Keratinocyte (primary cell): ENCODE measurements around the gene PKNOX2. TPM values are rescaled to one million over a fixed set of nuclear protein-coding genes. Genes with fewer than 3 reads are reported as not detected.

Source experiments
- DNase-seq: peaks from one replicate; pipeline ENCODE4 v3.0.0-alpha.2; 2011; ENCODE audit warnings: low read depth, missing footprints, low spot score
- FAIRE-seq: peaks from 2 replicates; lab custom pipeline; 2011; peaks lifted over from hg19 to GRCh38; lab: Jason Lieb, UNC
- H2AFZ ChIP-seq: 2 replicates; pipeline ENCODE4 v1.6.0; 2012; ENCODE audit warnings: low read length, control low read depth, inconsistent platforms; ENCODE audit not compliant: control insufficient read depth
- H3K27ac ChIP-seq: 2 replicates; pipeline ENCODE4 v1.5.1; 2011; ENCODE audit warnings: low read length; ENCODE audit not compliant: control insufficient read depth, insufficient read depth
- H3K27me3 ChIP-seq: 3 replicates; pipeline ENCODE4 v1.6.0; 2011; ENCODE audit warnings: low read length; ENCODE audit not compliant: control insufficient read depth, insufficient read depth; ENCODE audit errors: extremely low read depth
- H3K36me3 ChIP-seq, 2 experiments: 2 replicates in 1 of 2; 3 replicates in 1 of 2; pipeline ENCODE4 v1.5.1; 2011; ENCODE audit warnings: low read length in 2 of 2, mild to moderate bottlenecking in 1 of 2; ENCODE audit not compliant: control insufficient read depth in 2 of 2, insufficient read depth in 2 of 2; ENCODE audit errors: extremely low read depth in 1 of 2
- H3K4me1 ChIP-seq: 3 replicates; pipeline ENCODE4 v1.5.1; 2011; ENCODE audit warnings: low read length; ENCODE audit not compliant: control insufficient read depth, insufficient read depth; ENCODE audit errors: extremely low read depth
- H3K4me2 ChIP-seq: 3 replicates; pipeline ENCODE4 v1.6.0; 2011; ENCODE audit warnings: low read depth, low read length; ENCODE audit not compliant: control insufficient read depth, insufficient read depth; ENCODE audit errors: extremely low read depth
- H3K4me3 ChIP-seq, 3 experiments: fragments of 200-600 bp in 1 of 3; sonication (generic) in 1 of 3; 2 replicates in 2 of 3; 3 replicates in 1 of 3; pipeline ENCODE4 v1.5.1; 2011 to 2016; ENCODE audit warnings: low read length in 3 of 3, mild to moderate bottlenecking in 3 of 3, control low read depth in 2 of 3, inconsistent platforms in 1 of 3, low read depth in 1 of 3, mixed read lengths in 1 of 3, mixed run types in 1 of 3, moderate library complexity in 1 of 3; ENCODE audit not compliant: control insufficient read depth in 2 of 3, insufficient read depth in 2 of 3; ENCODE audit errors: extremely low read depth in 1 of 3
- H3K79me2 ChIP-seq: 2 replicates; pipeline ENCODE4 v1.6.0; 2012; ENCODE audit warnings: low read length; ENCODE audit not compliant: control insufficient read depth, insufficient read depth
- H3K9ac ChIP-seq: 3 replicates; pipeline ENCODE4 v1.6.0; 2011; ENCODE audit warnings: low read length; ENCODE audit not compliant: control insufficient read depth, insufficient read depth; ENCODE audit errors: extremely low read depth
- H3K9me1 ChIP-seq: 3 replicates; pipeline ENCODE4 v1.6.0; 2011; ENCODE audit warnings: low read length; ENCODE audit not compliant: control insufficient read depth, insufficient read depth; ENCODE audit errors: extremely low read depth
- H3K9me3 ChIP-seq: 2 replicates; pipeline ENCODE4 v1.5.1; 2012; ENCODE audit warnings: low read depth, low read length; ENCODE audit not compliant: control insufficient read depth
- H4K20me1 ChIP-seq: 3 replicates; pipeline ENCODE4 v1.6.0; 2011; ENCODE audit warnings: low read length; ENCODE audit not compliant: control insufficient read depth, insufficient read depth; ENCODE audit errors: extremely low read depth
- EZH2 ChIP-seq: IDR thresholded peaks from one replicate; pipeline ENCODE4 v1.6.1; 2012; ENCODE audit warnings: inconsistent platforms, mild to moderate bottlenecking, low read length, moderate library complexity
- dilution Hi-C: fragments of 300-500 bp; cut with MboI; formaldehyde crosslinking; loops from one replicate; pipeline ENCODE4 v1.7.0; 2020; ENCODE audit warnings: low sequenced_read_pairs; ENCODE audit not compliant: extremely low pct_ligation_motif_present
- polyA plus RNA-seq, 5 experiments: library from polyadenylated mRNA; depleted of rRNA in 3 of 5; stranded (reverse) in 3 of 5; stranded (forward) in 1 of 5; unstranded in 1 of 5; fragments of >200 nt; gene quantifications; 1 replicate in 1 of 5; 2 replicates in 3 of 5; 3 replicates in 1 of 5; pipeline versions ENCODE4 v1.2.1 to v1.2.3, GENCODE V29; 2011 to 2012; ENCODE audit warnings: missing spikeins in 2 of 5, low read depth in 1 of 5, low replicate concordance in 1 of 5
- TF ChIP-seq, protein P1 (sequence below), 3 experiments: IDR thresholded peaks in 1 of 3; conservative IDR thresholded peaks in 1 of 3; optimal IDR thresholded peaks in 1 of 3; 2 replicates in 2 of 3; 3 replicates in 1 of 3; pipeline versions ENCODE3 to v1.5.1; 2011; ENCODE audit warnings: low read length in 3 of 3, mild to moderate bottlenecking in 3 of 3, moderate library complexity in 2 of 3, control low read depth in 1 of 3, inconsistent platforms in 1 of 3; ENCODE audit not compliant: insufficient read depth in 2 of 3; ENCODE audit errors: extremely low read depth in 1 of 3

Gene PKNOX2
- polyA plus RNA-seq, 1 donor (not counting 4 experiments of a cell fraction or from before 2014, with no cell fraction given), result 0.05 TPM

DNA sequence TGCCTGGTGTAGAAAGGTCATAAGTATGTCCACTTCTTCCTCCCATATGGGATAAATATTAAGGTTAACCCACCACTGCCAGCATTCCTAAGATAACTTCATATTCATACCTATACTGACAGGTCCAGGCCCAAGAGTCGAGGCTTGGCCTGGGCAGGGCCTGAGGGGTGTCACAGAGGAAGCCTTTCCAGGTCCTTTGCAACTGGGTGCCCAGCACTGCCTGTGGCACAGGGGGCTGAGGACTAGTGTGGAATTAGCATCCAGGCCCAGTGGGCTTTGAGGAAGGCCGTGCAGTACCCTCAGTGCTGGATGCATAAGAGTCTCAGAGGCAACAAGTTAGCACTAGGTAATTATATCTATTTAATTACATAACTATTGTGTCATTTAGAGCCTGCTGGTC is 65.4 kb downstream of the PKNOX2 start:
- no peak for TF ChIP-seq EZH2
- TF ChIP-seq, protein P1, sequence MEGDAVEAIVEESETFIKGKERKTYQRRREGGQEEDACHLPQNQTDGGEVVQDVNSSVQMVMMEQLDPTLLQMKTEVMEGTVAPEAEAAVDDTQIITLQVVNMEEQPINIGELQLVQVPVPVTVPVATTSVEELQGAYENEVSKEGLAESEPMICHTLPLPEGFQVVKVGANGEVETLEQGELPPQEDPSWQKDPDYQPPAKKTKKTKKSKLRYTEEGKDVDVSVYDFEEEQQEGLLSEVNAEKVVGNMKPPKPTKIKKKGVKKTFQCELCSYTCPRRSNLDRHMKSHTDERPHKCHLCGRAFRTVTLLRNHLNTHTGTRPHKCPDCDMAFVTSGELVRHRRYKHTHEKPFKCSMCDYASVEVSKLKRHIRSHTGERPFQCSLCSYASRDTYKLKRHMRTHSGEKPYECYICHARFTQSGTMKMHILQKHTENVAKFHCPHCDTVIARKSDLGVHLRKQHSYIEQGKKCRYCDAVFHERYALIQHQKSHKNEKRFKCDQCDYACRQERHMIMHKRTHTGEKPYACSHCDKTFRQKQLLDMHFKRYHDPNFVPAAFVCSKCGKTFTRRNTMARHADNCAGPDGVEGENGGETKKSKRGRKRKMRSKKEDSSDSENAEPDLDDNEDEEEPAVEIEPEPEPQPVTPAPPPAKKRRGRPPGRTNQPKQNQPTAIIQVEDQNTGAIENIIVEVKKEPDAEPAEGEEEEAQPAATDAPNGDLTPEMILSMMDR (optimal IDR thresholded peaks at IDR 0.05 in 1 of 3, IDR thresholded peaks at IDR 0.05 in 1 of 3, conservative IDR thresholded peaks at IDR 0.05 in 1 of 3; ENCODE audit: extremely low read depth in 1 of 3, insufficient read depth in 2 of 3, low read length in 3 of 3), result no peak
- H3K27me3 ChIP-seq, result peaks cover 7% of the 10 kb centered on the region
- H4K20me1 ChIP-seq, result no peaks in the 10 kb centered on the region
- H3K36me3 ChIP-seq, result no peaks in the 10 kb centered on the region
- dilution Hi-C loops, result no loop called here
- no peak for DNase-seq
- no peak overlapping the region for H2AFZ ChIP-seq
- FAIRE-seq, result no peak
- H3K4me2 ChIP-seq, result no peak overlapping the region
- no peak overlapping the region for H3K4me3 ChIP-seq
- no peaks in the 10 kb centered on the region for H3K9me3 ChIP-seq
- no peak overlapping the region for H3K9ac ChIP-seq
- no peaks in the 10 kb centered on the region for H3K9me1 ChIP-seq
- no peak overlapping the region for H3K27ac ChIP-seq
- no peaks in the 10 kb centered on the region for H3K79me2 ChIP-seq
- no peaks in the 10 kb centered on the region for H3K4me1 ChIP-seq

- no peak for FAIRE-seq
- H3K4me1 ChIP-seq, result no peaks in the 10 kb centered on the region
- no peak overlapping the region for H3K9ac ChIP-seq
- H3K4me3 ChIP-seq, result no peak overlapping the region
- no peak overlapping the region for H3K27ac ChIP-seq
- no peak overlapping the region for H3K4me2 ChIP-seq
- no peaks in the 10 kb centered on the region for H3K36me3 ChIP-seq
- TF ChIP-seq EZH2, result no peak
- H3K79me2 ChIP-seq, result no peaks in the 10 kb centered on the region
- no peaks in the 10 kb centered on the region for H3K9me1 ChIP-seq
- no peaks in the 10 kb centered on the region for H3K9me3 ChIP-seq
- peaks cover 5% of the 10 kb centered on the region for H3K27me3 ChIP-seq
- H4K20me1 ChIP-seq, result no peaks in the 10 kb centered on the region
- dilution Hi-C loops, result no loop called here
- DNase-seq, result no peak
- H2AFZ ChIP-seq, result no peak overlapping the region
These were observed 68.6 kb downstream of the PKNOX2 start for GRCh38 chr11:125233116-125233515.

GRCh38 chr11:125233736-125234275 is 69.3 kb downstream of the PKNOX2 start:
- H3K9me1 ChIP-seq, result no peaks in the 10 kb centered on the region
- H3K36me3 ChIP-seq, result no peaks in the 10 kb centered on the region
- no peaks in the 10 kb centered on the region for H3K9me3 ChIP-seq
- no peak overlapping the region for H3K4me2 ChIP-seq
- no peak overlapping the region for H3K4me3 ChIP-seq
- DNase-seq, result no peak
- FAIRE-seq, result no peak
- H3K79me2 ChIP-seq, result no peaks in the 10 kb centered on the region
- H3K4me1 ChIP-seq, result no peaks in the 10 kb centered on the region
- H3K27me3 ChIP-seq, result peaks cover 5% of the 10 kb centered on the region
- TF ChIP-seq EZH2, result no peak
- TF ChIP-seq, protein P1 (optimal IDR thresholded peaks at IDR 0.05 in 1 of 3, IDR thresholded peaks at IDR 0.05 in 1 of 3, conservative IDR thresholded peaks at IDR 0.05 in 1 of 3; ENCODE audit: extremely low read depth in 1 of 3, insufficient read depth in 2 of 3, low read length in 3 of 3), result no peak
- dilution Hi-C loops, result no loop called here
- H3K27ac ChIP-seq, result no peak overlapping the region
- H4K20me1 ChIP-seq, result no peaks in the 10 kb centered on the region
- H3K9ac ChIP-seq, result no peak overlapping the region
- no peak overlapping the region for H2AFZ ChIP-seq
